ENCODE measurements around the gene HCAR3.

The HCAR3 gene

GRCh38 chr12:122669397-122670070, 47.1 kb downstream of the HCAR3 start:
- DNase-seq (ENCODE audit: low read depth), result no peak

- DNase-seq (ENCODE audit: low read depth), result no peak
Measured at GRCh38 chr12:122668268-122668667, 48.3 kb downstream of the HCAR3 start.

DNA sequence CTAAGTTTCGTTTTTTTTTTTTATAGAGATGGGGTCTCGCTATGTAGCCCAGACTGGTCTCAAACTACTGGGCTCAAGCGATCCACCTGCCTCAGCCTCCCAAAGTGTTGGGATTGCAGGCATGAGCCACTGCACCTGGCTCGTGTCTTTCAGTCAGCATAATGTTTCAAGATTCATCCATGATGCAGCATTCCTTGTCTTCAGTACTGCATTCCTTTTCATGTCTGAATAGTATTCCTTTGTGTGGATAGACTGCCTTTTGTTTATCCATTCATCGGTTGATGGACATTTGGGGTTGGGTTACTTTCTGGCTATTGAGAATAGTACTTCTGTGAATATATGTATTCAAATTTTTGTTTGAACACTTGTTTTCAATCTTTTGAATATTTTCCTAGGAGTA, 50.9 kb downstream of the HCAR3 start:
- DNase-seq (ENCODE audit: low read depth), result no peak

- DNase-seq (ENCODE audit: low read depth), result no peak
Measured at GRCh38 chr12:122665349-122665748, 51.3 kb downstream of the HCAR3 start.

All from CMK (cell line).